NT2/D1 (cell line): Measurements from ENCODE around the gene TMEM198.

Experiments
- SUZ12 ChIP-seq: IDR thresholded peaks from 2 replicates; pipeline ENCODE4 v1.6.1; 2011; ENCODE audit not compliant: insufficient read length, insufficient read depth; ENCODE audit errors: extremely low read depth
- YY1 ChIP-seq: IDR thresholded peaks from 2 replicates; pipeline ENCODE4 v1.6.1; 2011; ENCODE audit not compliant: insufficient read length, insufficient read depth

DNA sequence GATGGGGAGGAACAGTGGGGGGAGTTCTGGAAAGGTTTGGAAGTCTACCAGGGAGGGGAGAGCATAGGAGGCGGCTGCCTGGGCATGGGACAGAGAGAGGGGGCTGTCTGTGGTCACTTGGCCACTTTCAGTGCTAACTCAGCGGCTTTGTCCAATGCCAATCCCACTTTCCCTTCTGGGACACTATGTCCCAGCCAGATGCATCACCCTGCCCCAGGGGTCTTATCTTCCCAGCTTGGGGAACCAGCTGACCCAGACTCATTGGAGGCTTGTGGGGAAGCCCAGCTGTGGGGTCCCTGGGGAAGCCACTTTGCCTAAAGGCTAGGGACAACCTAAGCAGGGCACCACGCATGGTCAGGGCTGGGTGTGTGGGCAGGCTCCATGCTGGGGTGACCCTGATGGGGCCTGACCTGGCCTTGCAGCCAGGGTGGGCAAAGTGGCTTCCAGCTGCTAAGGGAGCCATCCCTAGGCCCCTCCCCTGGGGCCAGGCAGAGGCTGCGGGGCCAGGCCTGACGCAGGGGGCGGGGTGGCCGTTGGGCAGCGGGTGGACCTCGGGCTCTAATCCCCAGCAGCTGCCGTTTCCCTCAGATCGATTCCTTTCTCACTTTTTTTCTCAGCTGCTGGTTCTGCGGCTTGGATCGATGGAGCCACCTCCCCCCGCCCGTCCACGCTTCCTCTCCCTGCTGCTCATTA, 31.2 kb upstream of the TMEM198 start:
- TF ChIP-seq YY1 (no peak), SUZ12 (no peak)
